ENCODE measurements around the gene EFHC1.

- TF ChIP-seq, protein P1, sequence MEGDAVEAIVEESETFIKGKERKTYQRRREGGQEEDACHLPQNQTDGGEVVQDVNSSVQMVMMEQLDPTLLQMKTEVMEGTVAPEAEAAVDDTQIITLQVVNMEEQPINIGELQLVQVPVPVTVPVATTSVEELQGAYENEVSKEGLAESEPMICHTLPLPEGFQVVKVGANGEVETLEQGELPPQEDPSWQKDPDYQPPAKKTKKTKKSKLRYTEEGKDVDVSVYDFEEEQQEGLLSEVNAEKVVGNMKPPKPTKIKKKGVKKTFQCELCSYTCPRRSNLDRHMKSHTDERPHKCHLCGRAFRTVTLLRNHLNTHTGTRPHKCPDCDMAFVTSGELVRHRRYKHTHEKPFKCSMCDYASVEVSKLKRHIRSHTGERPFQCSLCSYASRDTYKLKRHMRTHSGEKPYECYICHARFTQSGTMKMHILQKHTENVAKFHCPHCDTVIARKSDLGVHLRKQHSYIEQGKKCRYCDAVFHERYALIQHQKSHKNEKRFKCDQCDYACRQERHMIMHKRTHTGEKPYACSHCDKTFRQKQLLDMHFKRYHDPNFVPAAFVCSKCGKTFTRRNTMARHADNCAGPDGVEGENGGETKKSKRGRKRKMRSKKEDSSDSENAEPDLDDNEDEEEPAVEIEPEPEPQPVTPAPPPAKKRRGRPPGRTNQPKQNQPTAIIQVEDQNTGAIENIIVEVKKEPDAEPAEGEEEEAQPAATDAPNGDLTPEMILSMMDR (IDR thresholded peaks at IDR 0.05), result no peak
- no peak for TF ChIP-seq POLR2AphosphoS5 (IDR thresholded peaks at IDR 0.05; ENCODE audit: low read depth, low read length)
- TF ChIP-seq, protein P2, sequence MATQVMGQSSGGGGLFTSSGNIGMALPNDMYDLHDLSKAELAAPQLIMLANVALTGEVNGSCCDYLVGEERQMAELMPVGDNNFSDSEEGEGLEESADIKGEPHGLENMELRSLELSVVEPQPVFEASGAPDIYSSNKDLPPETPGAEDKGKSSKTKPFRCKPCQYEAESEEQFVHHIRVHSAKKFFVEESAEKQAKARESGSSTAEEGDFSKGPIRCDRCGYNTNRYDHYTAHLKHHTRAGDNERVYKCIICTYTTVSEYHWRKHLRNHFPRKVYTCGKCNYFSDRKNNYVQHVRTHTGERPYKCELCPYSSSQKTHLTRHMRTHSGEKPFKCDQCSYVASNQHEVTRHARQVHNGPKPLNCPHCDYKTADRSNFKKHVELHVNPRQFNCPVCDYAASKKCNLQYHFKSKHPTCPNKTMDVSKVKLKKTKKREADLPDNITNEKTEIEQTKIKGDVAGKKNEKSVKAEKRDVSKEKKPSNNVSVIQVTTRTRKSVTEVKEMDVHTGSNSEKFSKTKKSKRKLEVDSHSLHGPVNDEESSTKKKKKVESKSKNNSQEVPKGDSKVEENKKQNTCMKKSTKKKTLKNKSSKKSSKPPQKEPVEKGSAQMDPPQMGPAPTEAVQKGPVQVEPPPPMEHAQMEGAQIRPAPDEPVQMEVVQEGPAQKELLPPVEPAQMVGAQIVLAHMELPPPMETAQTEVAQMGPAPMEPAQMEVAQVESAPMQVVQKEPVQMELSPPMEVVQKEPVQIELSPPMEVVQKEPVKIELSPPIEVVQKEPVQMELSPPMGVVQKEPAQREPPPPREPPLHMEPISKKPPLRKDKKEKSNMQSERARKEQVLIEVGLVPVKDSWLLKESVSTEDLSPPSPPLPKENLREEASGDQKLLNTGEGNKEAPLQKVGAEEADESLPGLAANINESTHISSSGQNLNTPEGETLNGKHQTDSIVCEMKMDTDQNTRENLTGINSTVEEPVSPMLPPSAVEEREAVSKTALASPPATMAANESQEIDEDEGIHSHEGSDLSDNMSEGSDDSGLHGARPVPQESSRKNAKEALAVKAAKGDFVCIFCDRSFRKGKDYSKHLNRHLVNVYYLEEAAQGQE (IDR thresholded peaks at IDR 0.05; ENCODE audit: insufficient read depth in 1 of 2, low read depth in 2 of 2, low read length in 1 of 2), result no peak
Measured at GRCh38 chr6:52514514-52514913, 94.4 kb downstream of the EFHC1 start.

Data from Panc1 (cell line).